Neural progenitor cell (in vitro differentiated cells): ENCODE data around the gene BSND. TPM values are rescaled to one million over a fixed set of nuclear protein-coding genes. Genes with fewer than 3 reads are reported as not detected.

Source experiments
- DNase-seq: peaks from one replicate; pipeline ENCODE4 v3.0.0-alpha.2; 2016; ENCODE audit warnings: low spot score
- H2AFZ ChIP-seq: fragments of 200-600 bp; sonication (generic); replicated peaks from 2 replicates; pipeline ENCODE4 v1.6.1; 2016; ENCODE audit warnings: antibody characterized with exemption
- H3F3A ChIP-seq: fragments of 200-600 bp; sonication (generic); 2 replicates; pipeline ENCODE4 v1.6.1; 2016; ENCODE audit warnings: antibody characterized with exemption, low read depth
- H3K27ac ChIP-seq: fragments of 200-600 bp; sonication (generic); 2 replicates; pipeline ENCODE4 v1.5.1; 2016; ENCODE audit warnings: mild to moderate bottlenecking
- H3K27me3 ChIP-seq: fragments of 200-600 bp; sonication (generic); 2 replicates; pipeline ENCODE4 v1.6.1; 2016; ENCODE audit warnings: mild to moderate bottlenecking, moderate library complexity
- H3K36me3 ChIP-seq: fragments of 200-600 bp; sonication (generic); 2 replicates; pipeline ENCODE4 v1.5.1; 2016
- H3K4me1 ChIP-seq: fragments of 200-600 bp; sonication (generic); 2 replicates; pipeline ENCODE4 v1.6.1; 2016; ENCODE audit warnings: mixed run types
- H3K4me2 ChIP-seq: fragments of 200-600 bp; sonication (generic); 2 replicates; pipeline ENCODE4 v1.6.1; 2016
- H3K4me3 ChIP-seq: fragments of 200-600 bp; sonication (generic); 2 replicates; pipeline ENCODE4 v1.5.1; 2016
- H3K79me2 ChIP-seq: fragments of 200-600 bp; sonication (generic); 2 replicates; pipeline ENCODE4 v1.6.1; 2016; ENCODE audit warnings: low read depth
- H3K9ac ChIP-seq: fragments of 200-600 bp; sonication (generic); 2 replicates; pipeline ENCODE4 v1.6.1; 2016
- H3K9me3 ChIP-seq: fragments of 200-600 bp; sonication (generic); 2 replicates; pipeline ENCODE4 v1.5.1; 2016; ENCODE audit warnings: low read depth
- H4K20me1 ChIP-seq: fragments of 200-600 bp; sonication (generic); 2 replicates; pipeline ENCODE4 v1.6.1; 2016; ENCODE audit warnings: low read depth
- H3K27ac Mint-ChIP-seq: 3 replicates; pipeline ENCODE4 v1.8.0; 2021; ENCODE audit warnings: mixed read lengths
- H3K27me3 Mint-ChIP-seq: 2 replicates; pipeline ENCODE4 v1.8.0; 2022; ENCODE audit warnings: low read depth, mild to moderate bottlenecking, inconsistent platforms, moderate library complexity, mixed read lengths; ENCODE audit not compliant: insufficient read depth
- H3K36me3 Mint-ChIP-seq: 3 replicates; pipeline ENCODE4 v1.8.0; 2021; ENCODE audit warnings: mixed read lengths
- H3K4me1 Mint-ChIP-seq: 3 replicates; pipeline ENCODE4 v1.8.0; 2021; ENCODE audit warnings: mixed read lengths
- H3K4me3 Mint-ChIP-seq: 3 replicates; pipeline ENCODE4 v1.8.0; 2021; ENCODE audit warnings: mild to moderate bottlenecking, moderate library complexity, mixed read lengths
- H3K9me3 Mint-ChIP-seq: 3 replicates; pipeline ENCODE4 v1.8.0; 2020; ENCODE audit warnings: mixed read lengths
- EZH2 ChIP-seq: fragments of 200-600 bp; sonication (generic); IDR thresholded peaks from 2 replicates; pipeline ENCODE4 v1.6.1; 2017; ENCODE audit warnings: antibody characterized with exemption, mild to moderate bottlenecking, moderate library complexity
- EZH2phosphoT487 ChIP-seq: fragments of 200-600 bp; sonication (generic); IDR thresholded peaks from 2 replicates; pipeline ENCODE4 v1.6.1; 2017; ENCODE audit warnings: antibody characterized with exemption
- total RNA-seq: library from RNA; depleted of rRNA; stranded (reverse); fragments of >200 nt; gene quantifications from 2 replicates; pipeline ENCODE4 v1.2.3, GENCODE V29; 2015; ENCODE audit warnings: low replicate concordance
- TF ChIP-seq, protein P1 (sequence below): fragments of 200-600 bp; sonication (generic); IDR thresholded peaks from 2 replicates; pipeline ENCODE4 v1.5.1; 2017; ENCODE audit warnings: antibody characterized with exemption, mild to moderate bottlenecking

Gene BSND
- total RNA-seq, 1 donor from 2014 or later, result not detected

DNA sequence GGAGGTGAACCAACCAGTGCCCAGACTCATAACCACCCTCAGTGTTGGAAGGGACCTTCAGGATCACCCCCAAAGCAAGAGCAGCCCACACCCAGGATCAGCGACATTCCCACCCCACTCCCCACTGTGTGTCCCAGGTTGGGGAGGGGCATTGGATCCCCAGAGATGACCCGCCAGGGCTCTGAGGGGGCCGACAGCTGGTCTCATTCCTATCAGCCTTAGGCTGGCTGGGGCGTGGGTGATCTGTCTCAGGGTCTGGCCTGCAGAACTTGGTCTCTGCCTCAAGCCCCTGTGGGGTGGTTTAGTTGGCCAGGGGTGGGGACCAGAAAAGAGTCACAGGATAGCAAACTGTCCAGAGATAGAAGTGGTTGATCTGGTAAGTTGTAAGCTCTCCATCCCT, 7.8 kb upstream of the BSND start:
- Histone ChIP-seq H3K27me3 (peaks cover 12% of the 10 kb centered on the region), H3K4me2 (no peak overlapping the region), H3K9ac (no peak overlapping the region), H3K9me3 (no peaks in the 10 kb centered on the region), H3K4me3 (no peak overlapping the region), H3K27ac (no peak overlapping the region), H3K79me2 (no peaks in the 10 kb centered on the region), H3F3A (no peaks in the 10 kb centered on the region), H3K4me1 (peaks cover 8% of the 10 kb centered on the region), H3K36me3 (no peaks in the 10 kb centered on the region), H2AFZ (no peak overlapping the region), H4K20me1 (no peaks in the 10 kb centered on the region)
- Mint-ChIP-seq H3K4me3 (no peak overlapping the region), H3K27ac (peak overlapping the region; percentile 72), H3K27me3 (peaks cover 16% of the 10 kb centered on the region), H3K9me3 (no peaks in the 10 kb centered on the region), H3K4me1 (peaks cover 27% of the 10 kb centered on the region), H3K36me3 (no peaks in the 10 kb centered on the region)
- DNase-seq, result no peak
- TF ChIP-seq EZH2phosphoT487 (no peak), EZH2 (no peak)
- TF ChIP-seq, protein P1, sequence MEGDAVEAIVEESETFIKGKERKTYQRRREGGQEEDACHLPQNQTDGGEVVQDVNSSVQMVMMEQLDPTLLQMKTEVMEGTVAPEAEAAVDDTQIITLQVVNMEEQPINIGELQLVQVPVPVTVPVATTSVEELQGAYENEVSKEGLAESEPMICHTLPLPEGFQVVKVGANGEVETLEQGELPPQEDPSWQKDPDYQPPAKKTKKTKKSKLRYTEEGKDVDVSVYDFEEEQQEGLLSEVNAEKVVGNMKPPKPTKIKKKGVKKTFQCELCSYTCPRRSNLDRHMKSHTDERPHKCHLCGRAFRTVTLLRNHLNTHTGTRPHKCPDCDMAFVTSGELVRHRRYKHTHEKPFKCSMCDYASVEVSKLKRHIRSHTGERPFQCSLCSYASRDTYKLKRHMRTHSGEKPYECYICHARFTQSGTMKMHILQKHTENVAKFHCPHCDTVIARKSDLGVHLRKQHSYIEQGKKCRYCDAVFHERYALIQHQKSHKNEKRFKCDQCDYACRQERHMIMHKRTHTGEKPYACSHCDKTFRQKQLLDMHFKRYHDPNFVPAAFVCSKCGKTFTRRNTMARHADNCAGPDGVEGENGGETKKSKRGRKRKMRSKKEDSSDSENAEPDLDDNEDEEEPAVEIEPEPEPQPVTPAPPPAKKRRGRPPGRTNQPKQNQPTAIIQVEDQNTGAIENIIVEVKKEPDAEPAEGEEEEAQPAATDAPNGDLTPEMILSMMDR, result no peak

DNA sequence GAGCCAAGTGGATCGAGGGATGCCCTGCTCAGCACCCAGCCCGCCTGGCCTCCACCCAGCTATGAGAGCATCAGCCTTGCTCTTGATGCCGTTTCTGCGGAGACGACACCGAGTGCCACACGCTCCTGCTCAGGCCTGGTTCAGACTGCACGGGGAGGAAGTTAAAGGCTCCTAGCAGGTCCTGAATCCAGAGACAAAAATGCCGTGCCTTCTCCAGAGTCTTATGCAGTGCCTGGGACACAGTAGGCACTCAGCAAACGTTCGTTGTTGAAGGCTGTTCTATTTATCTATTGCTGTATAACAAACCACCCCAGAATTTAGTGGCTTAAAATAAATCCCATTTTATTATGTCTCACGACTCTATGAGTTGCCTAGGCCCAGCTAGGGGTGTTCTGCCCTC, 6.8 kb upstream of the BSND start:
- Histone ChIP-seq H3K4me1 (peaks cover 11% of the 10 kb centered on the region), H3K4me3 (no peak overlapping the region), H3F3A (no peaks in the 10 kb centered on the region), H3K4me2 (no peak overlapping the region), H3K27ac (no peak overlapping the region), H3K36me3 (no peaks in the 10 kb centered on the region), H2AFZ (no peak overlapping the region), H3K27me3 (peaks cover 22% of the 10 kb centered on the region), H3K9ac (no peak overlapping the region), H3K79me2 (no peaks in the 10 kb centered on the region), H4K20me1 (no peaks in the 10 kb centered on the region), H3K9me3 (no peaks in the 10 kb centered on the region)
- TF ChIP-seq EZH2phosphoT487, result no peak
- TF ChIP-seq EZH2, result no peak
- TF ChIP-seq, protein P1, result no peak
- H3K36me3 Mint-ChIP-seq, result no peaks in the 10 kb centered on the region
- H3K4me3 Mint-ChIP-seq, result no peak overlapping the region
- no peaks in the 10 kb centered on the region for H3K9me3 Mint-ChIP-seq
- H3K27ac Mint-ChIP-seq, result peak overlapping the region; percentile 25
- peaks cover 36% of the 10 kb centered on the region for H3K4me1 Mint-ChIP-seq
- no peak for DNase-seq
- H3K27me3 Mint-ChIP-seq, result peaks cover 21% of the 10 kb centered on the region

GRCh38 chr1:54993140-54993539, 5.6 kb upstream of the BSND start:
- Histone ChIP-seq H2AFZ (no peak overlapping the region), H3F3A (peaks cover 8% of the 10 kb centered on the region), H3K36me3 (no peaks in the 10 kb centered on the region), H3K27me3 (peaks cover 34% of the 10 kb centered on the region), H3K9me3 (no peaks in the 10 kb centered on the region), H3K27ac (no peak overlapping the region), H3K4me3 (no peak overlapping the region), H3K9ac (no peak overlapping the region), H4K20me1 (no peaks in the 10 kb centered on the region), H3K4me1 (peaks cover 14% of the 10 kb centered on the region), H3K79me2 (no peaks in the 10 kb centered on the region), H3K4me2 (no peak overlapping the region)
- Mint-ChIP-seq H3K36me3 (no peaks in the 10 kb centered on the region), H3K4me3 (no peak overlapping the region), H3K4me1 (peaks cover 34% of the 10 kb centered on the region), H3K27ac (no peak overlapping the region), H3K27me3 (peaks cover 25% of the 10 kb centered on the region), H3K9me3 (no peaks in the 10 kb centered on the region)
- TF ChIP-seq EZH2phosphoT487 (no peak), EZH2 (no peak)
- TF ChIP-seq, protein P1, result no peak
- no peak for DNase-seq
